ENCODE results near the gene UNC5A.

Gene UNC5A

GRCh38 chr5:176901260-176902101 lies 91.1 kb downstream of the UNC5A start:
- CTCF ChIA-PET: interaction anchor here (0.6 to 2.0 kb wide), 3 partner anchors 19 to 241 kb away, joined by 3 to 6 read pairs (median 3); no protein-coding TSS in a partner anchor
- no peak overlapping the region for H3K4me3 ChIP-seq (ENCODE audit: low read depth, low read length)
- POLR2A ChIA-PET: interaction anchor here (0.8 to 0.9 kb wide), 2 partner anchors 19 to 241 kb away, joined by 3 to 7 read pairs; no protein-coding TSS in a partner anchor
- H3K9me3 ChIP-seq (ENCODE audit: control insufficient read depth, insufficient read depth, low read depth, low read length): no peaks in the 10 kb centered on the region
- H3K27ac ChIP-seq (ENCODE audit: extremely low read depth, low read depth, low read length): no peak overlapping the region
- H3K4me1 ChIP-seq (ENCODE audit: control insufficient read depth, insufficient read depth, low read length): no peaks in the 10 kb centered on the region
- TF ChIP-seq ZNF24 (tag by site-specific recombination; IDR thresholded peaks at IDR 0.05): no peak
- TF ChIP-seq PRDM10 (tag by site-specific recombination; IDR thresholded peaks at IDR 0.05): peak; percentile 88
- H3K36me3 ChIP-seq (ENCODE audit: control insufficient read depth in 2 of 2, insufficient read depth in 1 of 2, low read length in 2 of 2): peaks cover 8 to 49% of the 10 kb centered on the region in 2 experiments; a peak in 2 of 3 replicates

- no peaks in the 10 kb centered on the region for H3K4me1 ChIP-seq (ENCODE audit: control insufficient read depth, insufficient read depth, low read length)
- H3K4me3 ChIP-seq (ENCODE audit: low read depth, low read length): no peak overlapping the region
- no peak overlapping the region for H3K27ac ChIP-seq (ENCODE audit: extremely low read depth, low read depth, low read length)
- ChIA-PET CTCF (interaction anchor here (0.6 to 2.3 kb wide), 4 partner anchors 28 to 245 kb away, joined by 3 to 13 read pairs (median 4); no protein-coding TSS in a partner anchor), POLR2A (interaction anchor here (0.8 kb wide), 1 partner anchor 20 kb away, joined by 7 read pairs; no protein-coding TSS in a partner anchor)
- H3K9me3 ChIP-seq (ENCODE audit: control insufficient read depth, insufficient read depth, low read depth, low read length): no peaks in the 10 kb centered on the region
- H3K36me3 ChIP-seq (ENCODE audit: control insufficient read depth in 2 of 2, insufficient read depth in 1 of 2, low read length in 2 of 2): peaks cover 9 to 57% of the 10 kb centered on the region in 2 experiments; a peak in 2 of 3 replicates
- TF ChIP-seq ZBTB26 (tag by site-specific recombination; optimal IDR thresholded peaks at IDR 0.05) (no peak), ZNF449 (tag by site-specific recombination; IDR thresholded peaks at IDR 0.05) (no peak), ZNF266 (tag by site-specific recombination; IDR thresholded peaks at IDR 0.05; ENCODE audit: low read depth) (no peak), PRDM1 (tag by site-specific recombination; IDR thresholded peaks at IDR 0.05) (no peak), ZNF558 (tag by site-specific recombination; IDR thresholded peaks at IDR 0.05) (no peak), ZNF555 (tag by site-specific recombination; conservative IDR thresholded peaks at IDR 0.05) (no peak), ZNF529 (tag by site-specific recombination; IDR thresholded peaks at IDR 0.05; ENCODE audit: insufficient replicate concordance) (no peak), ZNF223 (tag by site-specific recombination; IDR thresholded peaks at IDR 0.05) (no peak), ZNF341 (tag by site-specific recombination; IDR thresholded peaks at IDR 0.05; ENCODE audit: low read depth) (no peak), AEBP2 (tag by site-specific recombination; IDR thresholded peaks at IDR 0.05; ENCODE audit: borderline replicate concordance) (no peak), ZNF510 (tag by site-specific recombination; IDR thresholded peaks at IDR 0.05; ENCODE audit: insufficient replicate concordance) (no peak), HOXC10 (CRISPR knock-in tag; IDR thresholded peaks at IDR 0.05) (no peak), REPIN1 (tag by site-specific recombination; IDR thresholded peaks at IDR 0.05; ENCODE audit: low read depth) (no peak), BCL11A (tag by site-specific recombination; IDR thresholded peaks at IDR 0.05; ENCODE audit: low read depth) (no peak), ZNF692 (tag by site-specific recombination; IDR thresholded peaks at IDR 0.05) (no peak), ZNF639 (tag by site-specific recombination; IDR thresholded peaks at IDR 0.05) (no peak), ZNF416 (tag by site-specific recombination; IDR thresholded peaks at IDR 0.05) (no peak), KLF7 (tag by site-specific recombination; IDR thresholded peaks at IDR 0.05; ENCODE audit: borderline replicate concordance) (no peak)
These were observed 91.9 kb downstream of the UNC5A start for GRCh38 chr5:176902102-176902814.
